ENCODE results near the gene EIF2B1. TPM values are rescaled to one million over a fixed set of nuclear protein-coding genes. Genes with fewer than 3 reads are reported as not detected.

Gene EIF2B1
- polyA plus RNA-seq, 2 donors, result 25.2 to 32.2 TPM

DNA sequence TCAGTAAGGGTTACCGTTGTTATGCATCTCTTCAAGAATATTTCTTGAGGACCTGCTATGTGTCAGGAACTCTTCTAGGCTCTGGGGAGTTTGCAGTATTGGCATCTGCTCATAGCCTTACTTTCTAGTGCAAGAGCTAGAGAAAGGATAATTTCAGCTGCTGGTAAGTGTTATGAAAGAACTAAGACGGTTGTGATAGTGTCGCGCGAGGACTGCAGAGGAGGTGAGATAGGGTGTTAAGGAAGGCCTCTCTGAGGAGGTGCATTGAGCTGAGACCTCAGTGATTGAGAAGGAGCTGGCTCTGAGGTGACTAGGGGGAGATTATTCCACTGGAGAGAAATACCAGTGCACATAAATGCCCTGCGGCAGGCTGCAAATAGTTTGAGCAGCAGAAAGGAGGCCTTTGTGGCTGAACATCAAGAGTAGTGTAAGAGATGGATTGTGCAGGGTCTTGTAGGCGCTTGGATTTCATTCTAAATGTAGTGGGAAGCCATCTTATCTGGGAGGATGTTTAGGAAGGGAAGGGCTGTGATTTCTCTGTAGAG is 30.8 kb downstream of the EIF2B1 start:
- WGBS, 2 donors, result 6 to 8% methylated on average over 7 of the region's 7 CpGs
- no peaks in the 10 kb centered on the region for H3K27me3 ChIP-seq (ENCODE audit: control insufficient read depth in 1 of 2, insufficient read depth in 2 of 2, low read length in 2 of 2)
- H3K4me1 ChIP-seq (ENCODE audit: control insufficient read depth in 2 of 2, insufficient read depth in 2 of 2, low read length in 1 of 2), result peaks cover 0 to 4% of the 10 kb centered on the region in 2 donors
- H3K36me3 ChIP-seq (ENCODE audit: control insufficient read depth in 2 of 2, insufficient read depth in 2 of 2, low read length in 1 of 2), result peaks cover 9 to 15% of the 10 kb centered on the region in 2 donors
- peak overlapping the region in 1 of 2 donors; percentile 72 for H3K27ac ChIP-seq (ENCODE audit: low read depth in 2 of 2, low read length in 1 of 2)
- peak overlapping the region; percentile 93 to 100 for H3K4me3 ChIP-seq (ENCODE audit: low read depth in 1 of 2, low read length in 2 of 2)
- no peaks in the 10 kb centered on the region for H3K9me3 ChIP-seq (ENCODE audit: control insufficient read depth in 2 of 2, insufficient read depth in 1 of 2, low read depth in 1 of 2, low read length in 1 of 2)

DNA sequence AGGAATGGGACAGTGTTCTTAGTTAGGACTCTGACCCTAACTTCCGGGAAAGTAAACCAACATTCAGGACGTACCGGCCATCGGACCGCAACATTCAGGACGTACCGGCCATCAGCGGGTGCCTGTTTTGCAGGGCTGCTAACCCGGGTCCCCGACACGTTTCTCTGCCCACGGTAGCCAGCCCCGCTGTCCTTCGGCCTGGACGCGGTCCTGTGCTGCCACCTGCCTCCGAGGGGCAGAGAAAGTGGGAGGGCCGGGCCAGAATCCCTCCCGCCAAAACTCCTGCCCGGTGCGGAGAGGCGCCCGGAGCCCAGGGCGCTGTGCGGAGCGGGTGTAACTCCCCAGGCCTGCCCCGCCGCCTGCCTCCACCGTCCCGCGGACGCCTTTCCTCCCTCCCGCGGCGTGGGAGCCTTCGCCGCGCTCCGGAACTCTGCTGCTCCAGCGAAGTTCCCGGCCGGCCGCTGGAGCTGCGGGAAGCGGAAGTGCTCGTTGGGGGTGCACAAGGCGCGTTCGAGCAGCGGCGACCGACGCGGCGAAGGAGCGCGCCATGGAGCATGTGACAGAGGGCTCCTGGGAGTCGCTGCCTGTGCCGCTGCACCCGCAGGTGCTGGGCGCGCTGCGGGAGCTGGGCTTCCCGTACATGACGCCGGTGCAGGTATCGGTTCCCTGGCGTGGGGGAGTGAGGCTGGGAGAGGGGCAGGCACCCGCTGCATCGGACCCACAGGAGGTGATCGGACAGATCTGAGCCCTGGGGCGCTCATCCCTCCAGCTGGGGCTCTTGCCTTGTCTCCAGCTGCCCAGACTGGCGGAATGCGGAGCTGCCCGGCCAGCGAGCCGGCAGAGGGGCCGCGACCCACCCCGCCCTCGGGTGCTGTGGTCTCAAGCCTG is 31.6 kb downstream of the EIF2B1 start, which contains the start of gene DDX55:
Gene DDX55 (plus strand): TSS at position 498 of the 888 bp plus-strand sequence. CDS start 50 bp downstream, at position 548.
- peaks cover 3 to 9% of the 10 kb centered on the region in 2 donors for H3K36me3 ChIP-seq (ENCODE audit: control insufficient read depth in 2 of 2, insufficient read depth in 2 of 2, low read length in 1 of 2)
- peak within 1 kb of the TSS; percentile 82 to 89 for H3K27ac ChIP-seq (ENCODE audit: low read depth in 2 of 2, low read length in 1 of 2)
- peak within 1 kb of the TSS; percentile 93 to 100 for H3K4me3 ChIP-seq (ENCODE audit: low read depth in 1 of 2, low read length in 2 of 2)
- H3K27me3 ChIP-seq (ENCODE audit: control insufficient read depth in 1 of 2, insufficient read depth in 2 of 2, low read length in 2 of 2), result no peaks in the 10 kb centered on the region
- no peaks in the 10 kb centered on the region for H3K9me3 ChIP-seq (ENCODE audit: control insufficient read depth in 2 of 2, insufficient read depth in 1 of 2, low read depth in 1 of 2, low read length in 1 of 2)
- WGBS, 2 donors, result 0% methylated on average over 78 to 81 of the region's 81 CpGs
- peaks cover 0 to 4% of the 10 kb centered on the region in 2 donors for H3K4me1 ChIP-seq (ENCODE audit: control insufficient read depth in 2 of 2, insufficient read depth in 2 of 2, low read length in 1 of 2)

DNA sequence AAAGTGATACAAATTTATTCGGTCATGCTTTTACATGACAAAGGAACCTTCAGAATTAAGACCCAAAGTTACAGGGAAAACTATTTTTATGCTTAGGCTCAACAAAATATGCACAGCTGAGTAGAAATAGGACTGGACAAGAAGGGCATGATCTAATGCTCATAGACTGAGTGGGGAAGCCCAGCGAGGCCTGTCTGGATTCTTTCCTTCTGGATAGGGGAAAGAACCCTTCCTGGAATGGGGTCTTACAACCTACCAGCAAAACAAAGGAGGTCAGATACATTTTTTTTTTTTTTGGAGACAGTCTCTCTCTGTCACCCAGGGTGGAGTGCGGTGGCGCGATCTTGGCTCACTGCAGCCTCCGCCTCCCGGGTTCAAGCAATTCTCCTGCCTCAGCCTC is 33.8 kb downstream of the EIF2B1 start:
- H3K4me1 ChIP-seq (ENCODE audit: control insufficient read depth in 2 of 2, insufficient read depth in 2 of 2, low read length in 1 of 2), result peaks cover 0 to 4% of the 10 kb centered on the region in 2 donors
- no peak overlapping the region for H3K4me3 ChIP-seq (ENCODE audit: low read depth in 1 of 2, low read length in 2 of 2)
- H3K27ac ChIP-seq (ENCODE audit: low read depth in 2 of 2, low read length in 1 of 2), result no peak overlapping the region
- H3K9me3 ChIP-seq (ENCODE audit: control insufficient read depth in 2 of 2, insufficient read depth in 1 of 2, low read depth in 1 of 2, low read length in 1 of 2), result no peaks in the 10 kb centered on the region
- H3K36me3 ChIP-seq (ENCODE audit: control insufficient read depth in 2 of 2, insufficient read depth in 2 of 2, low read length in 1 of 2), result peaks cover 3 to 5% of the 10 kb centered on the region in 2 donors
- WGBS, 2 donors, result 92 to 93% methylated on average over 5 to 7 of the region's 7 CpGs
- H3K27me3 ChIP-seq (ENCODE audit: control insufficient read depth in 1 of 2, insufficient read depth in 2 of 2, low read length in 2 of 2), result no peaks in the 10 kb centered on the region

DNA sequence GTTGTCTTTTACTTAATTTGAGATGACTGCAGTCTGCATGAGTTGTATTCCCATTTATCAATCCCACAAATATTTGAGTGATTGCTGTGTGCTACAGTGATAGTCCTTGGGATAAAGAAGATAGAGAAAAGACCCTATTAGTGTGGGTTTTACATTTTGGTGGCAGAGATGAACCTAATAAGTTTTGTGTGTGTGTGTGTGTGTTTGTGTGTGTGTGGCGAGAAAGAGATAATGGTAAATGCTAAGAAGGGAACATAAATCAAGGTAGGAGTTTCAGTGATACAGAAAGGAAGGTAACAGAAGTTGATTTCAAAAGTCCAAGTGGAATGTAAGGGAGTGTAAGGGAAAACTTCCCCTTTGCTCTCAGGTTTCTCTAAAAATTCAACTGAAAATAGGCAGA is 34.2 kb downstream of the EIF2B1 start:
- peaks cover 0 to 4% of the 10 kb centered on the region in 2 donors for H3K4me1 ChIP-seq (ENCODE audit: control insufficient read depth in 2 of 2, insufficient read depth in 2 of 2, low read length in 1 of 2)
- WGBS, 2 donors, result 93 to 97% methylated on average over 1 of the region's 1 CpG
- H3K9me3 ChIP-seq (ENCODE audit: control insufficient read depth in 2 of 2, insufficient read depth in 1 of 2, low read depth in 1 of 2, low read length in 1 of 2), result no peaks in the 10 kb centered on the region
- peaks cover 3 to 5% of the 10 kb centered on the region in 2 donors for H3K36me3 ChIP-seq (ENCODE audit: control insufficient read depth in 2 of 2, insufficient read depth in 2 of 2, low read length in 1 of 2)
- H3K27me3 ChIP-seq (ENCODE audit: control insufficient read depth in 1 of 2, insufficient read depth in 2 of 2, low read length in 2 of 2), result no peaks in the 10 kb centered on the region
- H3K4me3 ChIP-seq (ENCODE audit: low read depth in 1 of 2, low read length in 2 of 2), result no peak overlapping the region
- H3K27ac ChIP-seq (ENCODE audit: low read depth in 2 of 2, low read length in 1 of 2), result no peak overlapping the region

DNA sequence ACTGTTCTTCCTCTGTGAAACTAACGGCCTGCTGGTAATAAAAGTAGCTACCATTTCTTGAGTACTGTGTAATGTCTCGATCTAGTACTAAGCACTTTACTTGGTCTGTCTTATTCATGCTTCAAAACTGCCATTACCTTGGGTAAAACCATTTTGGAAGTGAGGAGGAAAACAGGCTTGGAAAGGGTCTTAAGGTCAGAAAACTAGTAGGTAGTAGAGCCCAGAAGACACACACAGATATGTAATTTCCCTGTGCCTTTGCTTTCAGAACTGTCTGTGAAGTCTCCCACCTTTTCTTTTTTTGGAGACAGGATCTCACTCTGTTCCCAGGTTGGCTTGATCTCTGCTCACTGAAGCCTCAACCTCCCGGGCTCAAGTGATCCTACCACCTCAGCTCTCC is 35.0 kb downstream of the EIF2B1 start:
- Histone ChIP-seq H3K9me3 (ENCODE audit: control insufficient read depth in 2 of 2, insufficient read depth in 1 of 2, low read depth in 1 of 2, low read length in 1 of 2) (no peaks in the 10 kb centered on the region), H3K4me3 (ENCODE audit: low read depth in 1 of 2, low read length in 2 of 2) (no peak overlapping the region), H3K4me1 (ENCODE audit: control insufficient read depth in 2 of 2, insufficient read depth in 2 of 2, low read length in 1 of 2) (peaks cover 0 to 4% of the 10 kb centered on the region in 2 donors), H3K36me3 (ENCODE audit: control insufficient read depth in 2 of 2, insufficient read depth in 2 of 2, low read length in 1 of 2) (peaks cover 3 to 7% of the 10 kb centered on the region in 2 donors), H3K27me3 (ENCODE audit: control insufficient read depth in 1 of 2, insufficient read depth in 2 of 2, low read length in 2 of 2) (no peaks in the 10 kb centered on the region), H3K27ac (ENCODE audit: low read depth in 2 of 2, low read length in 1 of 2) (no peak overlapping the region)
- 72 to 76% methylated on average over 3 of the region's 3 CpGs for WGBS, 2 donors

DNA sequence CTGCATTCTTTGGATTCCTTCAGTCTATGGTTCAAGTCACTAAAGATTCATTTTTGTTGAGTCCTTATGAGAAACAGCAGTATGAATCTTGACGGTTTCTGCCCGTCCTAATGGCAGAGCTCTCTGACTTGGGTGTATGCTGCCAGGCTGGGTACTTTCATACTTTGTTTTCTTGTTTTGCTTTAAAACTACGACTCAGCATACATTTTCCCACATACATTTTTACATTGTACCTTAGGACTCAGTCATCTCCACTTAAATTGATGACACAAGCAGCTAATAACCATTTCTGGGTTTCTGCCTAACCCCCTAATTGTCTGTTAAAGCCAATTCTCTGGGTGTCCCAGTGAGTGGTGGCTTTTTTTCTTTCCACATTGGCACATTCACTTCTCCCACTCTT is 36.4 kb downstream of the EIF2B1 start:
- Histone ChIP-seq H3K4me1 (ENCODE audit: control insufficient read depth in 2 of 2, insufficient read depth in 2 of 2, low read length in 1 of 2) (no peaks in the 10 kb centered on the region), H3K4me3 (ENCODE audit: low read depth in 1 of 2, low read length in 2 of 2) (no peak overlapping the region), H3K27ac (ENCODE audit: low read depth in 2 of 2, low read length in 1 of 2) (no peak overlapping the region), H3K36me3 (ENCODE audit: control insufficient read depth in 2 of 2, insufficient read depth in 2 of 2, low read length in 1 of 2) (peaks cover 3 to 7% of the 10 kb centered on the region in 2 donors), H3K9me3 (ENCODE audit: control insufficient read depth in 2 of 2, insufficient read depth in 1 of 2, low read depth in 1 of 2, low read length in 1 of 2) (no peaks in the 10 kb centered on the region), H3K27me3 (ENCODE audit: control insufficient read depth in 1 of 2, insufficient read depth in 2 of 2, low read length in 2 of 2) (no peaks in the 10 kb centered on the region)
- 84 to 91% methylated on average over 3 of the region's 3 CpGs for WGBS, 2 donors

DNA sequence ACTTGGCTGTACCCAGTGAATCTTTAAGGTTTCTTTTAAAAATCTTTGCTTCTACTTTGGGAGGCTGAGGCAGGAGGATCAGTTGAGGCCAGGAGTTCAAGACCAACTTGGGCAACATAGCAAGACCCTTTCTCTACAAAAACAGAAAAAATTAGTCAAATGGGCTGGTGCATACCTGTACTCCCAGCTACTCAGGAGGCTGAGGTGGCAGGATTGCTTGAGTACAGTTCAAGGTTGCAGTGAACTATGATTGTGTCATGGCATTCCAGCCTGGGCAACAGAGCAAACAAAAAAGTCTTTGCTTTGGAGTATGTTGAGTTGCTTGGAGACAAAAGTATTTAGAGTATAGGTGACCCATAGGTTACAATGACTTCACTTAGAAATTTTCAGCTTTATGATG is 37.8 kb downstream of the EIF2B1 start:
- no peak overlapping the region for H3K4me3 ChIP-seq (ENCODE audit: low read depth in 1 of 2, low read length in 2 of 2)
- H3K27me3 ChIP-seq (ENCODE audit: control insufficient read depth in 1 of 2, insufficient read depth in 2 of 2, low read length in 2 of 2), result no peaks in the 10 kb centered on the region
- H3K27ac ChIP-seq (ENCODE audit: low read depth in 2 of 2, low read length in 1 of 2), result no peak overlapping the region
- no peaks in the 10 kb centered on the region for H3K9me3 ChIP-seq (ENCODE audit: control insufficient read depth in 2 of 2, insufficient read depth in 1 of 2, low read depth in 1 of 2, low read length in 1 of 2)
- H3K36me3 ChIP-seq (ENCODE audit: control insufficient read depth in 2 of 2, insufficient read depth in 2 of 2, low read length in 1 of 2), result peaks cover 3 to 7% of the 10 kb centered on the region in 2 donors
- no peaks in the 10 kb centered on the region for H3K4me1 ChIP-seq (ENCODE audit: control insufficient read depth in 2 of 2, insufficient read depth in 2 of 2, low read length in 1 of 2)

DNA sequence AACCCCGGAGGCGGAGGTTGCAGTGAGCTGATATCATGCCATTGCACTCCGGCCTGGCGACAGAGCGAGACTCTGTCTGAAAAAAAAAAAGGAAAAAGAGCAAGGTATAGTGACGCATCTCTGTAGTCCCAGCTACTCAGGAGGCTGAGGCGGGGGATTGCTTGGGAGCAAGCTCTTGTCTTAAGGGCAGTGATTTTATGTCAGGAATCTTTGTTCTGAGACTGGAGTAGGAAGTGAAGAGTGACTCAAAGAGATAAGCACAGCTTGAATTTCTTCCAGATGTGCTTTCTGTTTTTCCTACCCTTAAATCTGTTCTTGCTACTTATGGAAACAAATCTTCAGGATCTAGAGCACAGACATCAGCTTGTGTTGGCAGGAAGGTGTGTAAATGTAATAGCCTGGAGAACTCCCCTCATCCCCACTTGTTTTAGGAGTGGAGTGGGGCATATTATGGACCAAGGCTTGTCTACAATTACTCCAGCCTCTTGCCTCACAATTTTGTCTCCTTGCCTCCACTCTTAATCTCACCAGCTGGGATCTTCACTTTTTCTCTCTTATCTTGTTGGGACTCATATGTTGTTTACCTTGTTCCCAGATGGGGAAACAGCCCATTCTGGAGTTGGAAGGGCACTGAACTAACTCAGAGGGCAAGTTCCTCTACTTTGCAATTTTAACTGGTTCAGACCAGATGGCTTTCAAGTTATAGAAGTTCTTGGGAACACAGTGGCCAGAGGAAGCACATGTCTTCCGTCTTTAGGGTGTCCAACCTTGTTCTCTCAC is 41.6 kb downstream of the EIF2B1 start:
- Histone ChIP-seq H3K27ac (ENCODE audit: low read depth in 2 of 2, low read length in 1 of 2) (no peak overlapping the region), H3K36me3 (ENCODE audit: control insufficient read depth in 2 of 2, insufficient read depth in 2 of 2, low read length in 1 of 2) (peaks cover 4 to 13% of the 10 kb centered on the region in 2 donors), H3K4me1 (ENCODE audit: control insufficient read depth in 2 of 2, insufficient read depth in 2 of 2, low read length in 1 of 2) (no peaks in the 10 kb centered on the region), H3K27me3 (ENCODE audit: control insufficient read depth in 1 of 2, insufficient read depth in 2 of 2, low read length in 2 of 2) (no peaks in the 10 kb centered on the region), H3K4me3 (ENCODE audit: low read depth in 1 of 2, low read length in 2 of 2) (no peak overlapping the region), H3K9me3 (ENCODE audit: control insufficient read depth in 2 of 2, insufficient read depth in 1 of 2, low read depth in 1 of 2, low read length in 1 of 2) (no peaks in the 10 kb centered on the region)
- 83 to 84% methylated on average over 8 of the region's 8 CpGs for WGBS, 2 donors

DNA sequence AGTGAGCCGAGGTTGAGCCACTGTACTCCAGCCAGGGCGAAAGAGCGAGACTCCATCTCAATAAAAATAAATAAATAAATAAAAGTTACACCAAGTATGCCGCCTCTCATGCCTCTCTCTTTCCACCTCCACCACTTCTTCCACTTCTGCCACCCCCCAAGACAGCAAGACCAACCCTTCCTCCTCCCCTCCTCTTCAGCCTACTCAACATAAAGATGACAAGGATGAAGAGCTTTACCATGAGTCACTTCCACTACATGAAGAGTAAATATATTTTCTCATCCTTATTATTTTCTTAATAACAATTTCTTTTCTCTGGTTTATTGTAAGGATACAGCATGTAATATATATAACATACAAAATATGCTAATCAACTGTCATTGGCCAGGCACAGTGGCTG is 52.7 kb downstream of the EIF2B1 start:
- H3K36me3 ChIP-seq (ENCODE audit: control insufficient read depth in 2 of 2, insufficient read depth in 2 of 2, low read length in 1 of 2), result no peaks in the 10 kb centered on the region
- no peaks in the 10 kb centered on the region for H3K27me3 ChIP-seq (ENCODE audit: control insufficient read depth in 1 of 2, insufficient read depth in 2 of 2, low read length in 2 of 2)
- H3K4me3 ChIP-seq (ENCODE audit: low read depth in 1 of 2, low read length in 2 of 2), result no peak overlapping the region
- no peaks in the 10 kb centered on the region for H3K9me3 ChIP-seq (ENCODE audit: control insufficient read depth in 2 of 2, insufficient read depth in 1 of 2, low read depth in 1 of 2, low read length in 1 of 2)
- WGBS, 2 donors, result 96 to 98% methylated on average over 4 of the region's 4 CpGs
- no peak overlapping the region for H3K27ac ChIP-seq (ENCODE audit: low read depth in 2 of 2, low read length in 1 of 2)
- no peaks in the 10 kb centered on the region for H3K4me1 ChIP-seq (ENCODE audit: control insufficient read depth in 2 of 2, insufficient read depth in 2 of 2, low read length in 1 of 2)
